ENCODE data around the gene AHCTF1. TPM values are rescaled to one million over a fixed set of nuclear protein-coding genes. Genes with fewer than 3 reads are reported as not detected.
"Not testable (repeated sequence)": the region's sequence is repeated elsewhere in the genome, so short reads cannot be mapped to it uniquely, and the experiment has no call there.

Gene AHCTF1
- total RNA-seq, 1 donor from 2014 or later, result 31.3 TPM

DNA sequence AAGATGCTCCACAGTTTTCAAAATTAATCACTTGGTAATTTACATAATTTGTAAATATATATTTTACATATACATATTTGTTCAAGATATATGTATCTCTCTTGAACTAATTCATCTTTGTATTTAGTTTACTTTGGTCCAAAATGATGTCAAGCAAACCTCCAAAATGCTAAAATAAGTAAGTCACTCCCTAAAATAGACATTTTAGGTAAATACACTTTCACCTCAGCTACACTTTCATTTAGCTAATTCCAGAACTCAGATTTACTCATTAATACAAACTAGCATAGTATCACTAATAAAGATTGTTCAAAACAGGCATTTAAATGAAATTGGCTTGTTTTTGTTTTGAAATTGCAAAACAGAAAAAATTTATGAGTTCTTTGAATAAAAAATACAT, 40.6 kb downstream of the AHCTF1 start:
- no peak for DNase-seq
- Mint-ChIP-seq H3K4me1 (no peaks in the 10 kb centered on the region), H3K27ac (no peak overlapping the region), H3K27me3 (no peaks in the 10 kb centered on the region), H3K4me3 (no peak overlapping the region), H3K9me3 (no peaks in the 10 kb centered on the region), H3K36me3 (ENCODE audit: low read depth) (peaks cover 79% of the 10 kb centered on the region)
- intact Hi-C loops (cut with micrococcal nuclease), result no loop called here
- TF ChIP-seq, protein P1, sequence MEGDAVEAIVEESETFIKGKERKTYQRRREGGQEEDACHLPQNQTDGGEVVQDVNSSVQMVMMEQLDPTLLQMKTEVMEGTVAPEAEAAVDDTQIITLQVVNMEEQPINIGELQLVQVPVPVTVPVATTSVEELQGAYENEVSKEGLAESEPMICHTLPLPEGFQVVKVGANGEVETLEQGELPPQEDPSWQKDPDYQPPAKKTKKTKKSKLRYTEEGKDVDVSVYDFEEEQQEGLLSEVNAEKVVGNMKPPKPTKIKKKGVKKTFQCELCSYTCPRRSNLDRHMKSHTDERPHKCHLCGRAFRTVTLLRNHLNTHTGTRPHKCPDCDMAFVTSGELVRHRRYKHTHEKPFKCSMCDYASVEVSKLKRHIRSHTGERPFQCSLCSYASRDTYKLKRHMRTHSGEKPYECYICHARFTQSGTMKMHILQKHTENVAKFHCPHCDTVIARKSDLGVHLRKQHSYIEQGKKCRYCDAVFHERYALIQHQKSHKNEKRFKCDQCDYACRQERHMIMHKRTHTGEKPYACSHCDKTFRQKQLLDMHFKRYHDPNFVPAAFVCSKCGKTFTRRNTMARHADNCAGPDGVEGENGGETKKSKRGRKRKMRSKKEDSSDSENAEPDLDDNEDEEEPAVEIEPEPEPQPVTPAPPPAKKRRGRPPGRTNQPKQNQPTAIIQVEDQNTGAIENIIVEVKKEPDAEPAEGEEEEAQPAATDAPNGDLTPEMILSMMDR (IDR thresholded peaks at IDR 0.05), result no peak
- ChIA-PET POLR2A (no interaction called here), CTCF (no interaction called here)
- ATAC-seq (ENCODE audit: low read depth), result no peak

GRCh38 chr1:246888522-246888921, 43.2 kb downstream of the AHCTF1 start:
- peaks cover 74% of the 10 kb centered on the region for H3K36me3 Mint-ChIP-seq (ENCODE audit: low read depth)
- ChIA-PET CTCF (no interaction called here), POLR2A (no interaction called here)
- H3K9me3 Mint-ChIP-seq, result no peaks in the 10 kb centered on the region
- no peak overlapping the region for H3K27ac Mint-ChIP-seq
- DNase-seq (no peak), ATAC-seq (ENCODE audit: low read depth) (no peak)
- no peak overlapping the region for H3K4me3 Mint-ChIP-seq
- TF ChIP-seq, protein P1 (IDR thresholded peaks at IDR 0.05), result no peak
- no peaks in the 10 kb centered on the region for H3K4me1 Mint-ChIP-seq
- intact Hi-C loops (cut with micrococcal nuclease), result no loop called here
- H3K27me3 Mint-ChIP-seq, result no peaks in the 10 kb centered on the region

DNA sequence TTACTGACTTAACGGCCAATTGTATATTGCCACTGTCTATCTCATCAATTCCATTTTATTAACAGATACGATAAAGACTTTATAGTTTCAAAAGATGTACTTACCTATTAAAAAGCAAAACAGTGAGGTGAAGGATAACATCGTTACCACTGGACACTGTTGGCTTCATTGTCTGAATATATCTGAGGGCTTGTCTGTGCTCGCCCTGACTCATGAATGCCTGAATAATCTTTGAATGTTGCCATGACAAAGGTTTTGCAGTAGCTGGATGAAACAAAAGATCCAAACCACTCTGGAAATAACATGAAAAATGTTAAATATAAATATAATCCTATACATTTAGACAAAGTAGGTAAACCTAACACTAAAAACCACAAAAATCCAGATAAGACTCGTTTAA, 46.4 kb downstream of the AHCTF1 start:
- H3K36me3 Mint-ChIP-seq (ENCODE audit: low read depth), result peaks cover 73% of the 10 kb centered on the region
- CTCF ChIA-PET, result not testable (repeated sequence)

GRCh38 chr1:246878551-246878950, 53.2 kb downstream of the AHCTF1 start:
- DNase-seq, result no peak
- H3K27ac Mint-ChIP-seq, result no peak overlapping the region
- no peak for ATAC-seq (ENCODE audit: low read depth)
- no peak overlapping the region for H3K4me3 Mint-ChIP-seq
- H3K9me3 Mint-ChIP-seq, result no peaks in the 10 kb centered on the region
- TF ChIP-seq, protein P1 (IDR thresholded peaks at IDR 0.05), result no peak
- POLR2A ChIA-PET, result no interaction called here
- no peaks in the 10 kb centered on the region for H3K27me3 Mint-ChIP-seq
- CTCF ChIA-PET, result no interaction called here
- intact Hi-C loops (cut with micrococcal nuclease), result no loop called here
- peaks cover 66% of the 10 kb centered on the region for H3K36me3 Mint-ChIP-seq (ENCODE audit: low read depth)
- no peaks in the 10 kb centered on the region for H3K4me1 Mint-ChIP-seq

More for the DNA sequence above, 46.4 kb downstream of the AHCTF1 start:
- H3K4me1 Mint-ChIP-seq; H3K27me3 Mint-ChIP-seq; intact Hi-C loops (cut with micrococcal nuclease); ATAC-seq (ENCODE audit: low read depth); H3K27ac Mint-ChIP-seq; H3K4me3 Mint-ChIP-seq; H3K9me3 Mint-ChIP-seq; DNase-seq; POLR2A ChIA-PET: not testable (repeated sequence)

- TF ChIP-seq, protein P1 (IDR thresholded peaks at IDR 0.05), result no peak
- ATAC-seq (ENCODE audit: low read depth) (no peak), DNase-seq (no peak)
- peaks cover 73% of the 10 kb centered on the region for H3K36me3 Mint-ChIP-seq (ENCODE audit: low read depth)
- H3K27ac Mint-ChIP-seq, result no peak overlapping the region
- no peaks in the 10 kb centered on the region for H3K27me3 Mint-ChIP-seq
- H3K4me3 Mint-ChIP-seq, result no peak overlapping the region
- H3K9me3 Mint-ChIP-seq, result no peaks in the 10 kb centered on the region
- intact Hi-C loops (cut with micrococcal nuclease), result no loop called here
- ChIA-PET POLR2A (no interaction called here), CTCF (no interaction called here)
- H3K4me1 Mint-ChIP-seq, result no peaks in the 10 kb centered on the region
Measured at GRCh38 chr1:246876431-246876830, 55.3 kb downstream of the AHCTF1 start.

Measured in activated B cell treated with CpG ODN at 0.5 μM for 24 hours (primary cell).